Parathyroid adenoma (tissue), 2 donors: Measurements from ENCODE around the gene DOCK10.

Experiments used
- H2AFZ ChIP-seq: fragments of 300-600 bp; sonication (generic); one replicate; pipeline ENCODE4 v1.7.0; 2017; ENCODE audit warnings: antibody characterized with exemption, mild to moderate bottlenecking
- H3K27ac ChIP-seq: fragments of 300-600 bp; sonication (generic); one replicate; pipeline ENCODE4 v1.7.0; 2017
- H3K27me3 ChIP-seq: fragments of 300-600 bp; sonication (generic); one replicate; pipeline ENCODE4 v1.7.0; 2017; ENCODE audit warnings: low read length; ENCODE audit not compliant: control insufficient read depth, insufficient read depth
- H3K36me3 ChIP-seq: fragments of 300-600 bp; sonication (generic); one replicate; pipeline ENCODE4 v1.7.0; 2017; ENCODE audit warnings: low read length; ENCODE audit not compliant: control insufficient read depth, insufficient read depth
- H3K4me1 ChIP-seq: fragments of 300-600 bp; sonication (generic); one replicate; pipeline ENCODE4 v1.7.0; 2017; ENCODE audit warnings: control low read depth
- H3K4me2 ChIP-seq: fragments of 300-600 bp; sonication (generic); one replicate; pipeline ENCODE4 v1.7.0; 2017; ENCODE audit warnings: low read length
- H3K4me3 ChIP-seq: fragments of 300-600 bp; sonication (generic); one replicate; pipeline ENCODE4 v1.7.0; 2017; ENCODE audit warnings: low read depth, low read length
- H3K79me2 ChIP-seq: fragments of 300-600 bp; sonication (generic); one replicate; pipeline ENCODE4 v1.7.0; 2017; ENCODE audit warnings: control low read depth
- H3K9ac ChIP-seq: fragments of 300-600 bp; sonication (generic); one replicate; pipeline ENCODE4 v1.7.0; 2017; ENCODE audit warnings: mild to moderate bottlenecking
- H3K9me3 ChIP-seq: fragments of 300-600 bp; sonication (generic); one replicate; pipeline ENCODE4 v1.7.0; 2017; ENCODE audit warnings: low read length; ENCODE audit not compliant: control insufficient read depth
- CTCF ChIP-seq: fragments of 300-600 bp; sonication (generic); IDR thresholded peaks from one replicate; pipeline ENCODE4 v1.7.0; 2017; ENCODE audit warnings: antibody characterized with exemption, mild to moderate bottlenecking
- donor health status: primary hyperparathyroidism.

Gene DOCK10

GRCh38 chr2:224870341-224870740 is 171.9 kb downstream of the DOCK10 start:
- Histone ChIP-seq H3K27ac (no peak overlapping the region), H3K9ac (no peak overlapping the region), H3K4me2 (no peak overlapping the region), H3K4me3 (no peak overlapping the region), H3K36me3 (no peaks in the 10 kb centered on the region), H3K9me3 (no peaks in the 10 kb centered on the region), H2AFZ (no peak overlapping the region), H3K79me2 (no peaks in the 10 kb centered on the region), H3K4me1 (no peaks in the 10 kb centered on the region), H3K27me3 (no peaks in the 10 kb centered on the region)
- no peak for TF ChIP-seq CTCF

- no peaks in the 10 kb centered on the region for H3K9me3 ChIP-seq
- H3K9ac ChIP-seq: no peak overlapping the region
- no peaks in the 10 kb centered on the region for H3K79me2 ChIP-seq
- H2AFZ ChIP-seq: no peak overlapping the region
- no peak for TF ChIP-seq CTCF
- no peaks in the 10 kb centered on the region for H3K4me1 ChIP-seq
- H3K27me3 ChIP-seq: no peaks in the 10 kb centered on the region
- H3K4me3 ChIP-seq: no peak overlapping the region
- no peaks in the 10 kb centered on the region for H3K36me3 ChIP-seq
- H3K4me2 ChIP-seq: no peak overlapping the region
- H3K27ac ChIP-seq: no peak overlapping the region
Measured at GRCh38 chr2:224869601-224870233, 172.6 kb downstream of the DOCK10 start.

- H3K4me2 ChIP-seq: no peak overlapping the region
- H3K4me3 ChIP-seq: no peak overlapping the region
- H3K9me3 ChIP-seq: no peaks in the 10 kb centered on the region
- H3K27me3 ChIP-seq: no peaks in the 10 kb centered on the region
- no peak overlapping the region for H3K9ac ChIP-seq
- H3K79me2 ChIP-seq: no peaks in the 10 kb centered on the region
- H3K27ac ChIP-seq: no peak overlapping the region
- H3K36me3 ChIP-seq: no peaks in the 10 kb centered on the region
- no peaks in the 10 kb centered on the region for H3K4me1 ChIP-seq
- TF ChIP-seq CTCF: no peak
- H2AFZ ChIP-seq: no peak overlapping the region
Measured at GRCh38 chr2:224865016-224865415, 177.3 kb downstream of the DOCK10 start.

- no peak overlapping the region for H3K27ac ChIP-seq
- no peak overlapping the region for H3K4me2 ChIP-seq
Measured at GRCh38 chr2:224861266-224861665, 181.0 kb downstream of the DOCK10 start.

More at GRCh38 chr2:224861266-224861665, 181.0 kb downstream of the DOCK10 start:
- no peak for TF ChIP-seq CTCF
- H3K36me3 ChIP-seq: no peaks in the 10 kb centered on the region
- no peaks in the 10 kb centered on the region for H3K79me2 ChIP-seq
- no peak overlapping the region for H3K9ac ChIP-seq
- no peak overlapping the region for H3K4me3 ChIP-seq
- no peaks in the 10 kb centered on the region for H3K27me3 ChIP-seq
- H3K9me3 ChIP-seq: no peaks in the 10 kb centered on the region
- no peak overlapping the region for H2AFZ ChIP-seq
- H3K4me1 ChIP-seq: no peaks in the 10 kb centered on the region
